Measurements from ENCODE around the gene UBE2G2.
"Not testable (repeated sequence)": the region's sequence is repeated elsewhere in the genome, so short reads cannot be mapped to it uniquely, and the experiment has no call there.

Gene UBE2G2

DNA sequence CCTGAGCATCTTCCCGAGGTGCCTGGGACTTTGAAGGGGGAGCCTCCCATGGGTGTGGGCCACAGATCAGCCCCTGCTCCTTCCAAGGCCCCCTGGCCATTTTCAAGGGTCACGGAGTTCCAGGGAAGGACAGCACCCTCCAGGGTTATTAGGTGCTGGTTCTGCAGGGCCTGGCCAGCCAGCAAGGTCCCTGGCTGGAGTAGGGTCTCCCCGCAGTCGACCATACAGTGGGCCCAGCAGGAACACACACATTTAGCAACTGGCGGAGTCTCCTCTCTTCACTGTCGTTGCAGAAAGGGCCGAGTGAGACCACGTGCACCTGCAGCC is 34.0 kb upstream of the UBE2G2 start:
- DNase-seq, result no peak

- no peak for DNase-seq
These were observed 33.5 kb upstream of the UBE2G2 start for GRCh38 chr21:44834951-44835646.

- DNase-seq, result no peak
These were observed 32.8 kb upstream of the UBE2G2 start for GRCh38 chr21:44834231-44834950.

- DNase-seq, result no peak
These were observed 32.0 kb upstream of the UBE2G2 start for GRCh38 chr21:44833663-44834062.

DNA sequence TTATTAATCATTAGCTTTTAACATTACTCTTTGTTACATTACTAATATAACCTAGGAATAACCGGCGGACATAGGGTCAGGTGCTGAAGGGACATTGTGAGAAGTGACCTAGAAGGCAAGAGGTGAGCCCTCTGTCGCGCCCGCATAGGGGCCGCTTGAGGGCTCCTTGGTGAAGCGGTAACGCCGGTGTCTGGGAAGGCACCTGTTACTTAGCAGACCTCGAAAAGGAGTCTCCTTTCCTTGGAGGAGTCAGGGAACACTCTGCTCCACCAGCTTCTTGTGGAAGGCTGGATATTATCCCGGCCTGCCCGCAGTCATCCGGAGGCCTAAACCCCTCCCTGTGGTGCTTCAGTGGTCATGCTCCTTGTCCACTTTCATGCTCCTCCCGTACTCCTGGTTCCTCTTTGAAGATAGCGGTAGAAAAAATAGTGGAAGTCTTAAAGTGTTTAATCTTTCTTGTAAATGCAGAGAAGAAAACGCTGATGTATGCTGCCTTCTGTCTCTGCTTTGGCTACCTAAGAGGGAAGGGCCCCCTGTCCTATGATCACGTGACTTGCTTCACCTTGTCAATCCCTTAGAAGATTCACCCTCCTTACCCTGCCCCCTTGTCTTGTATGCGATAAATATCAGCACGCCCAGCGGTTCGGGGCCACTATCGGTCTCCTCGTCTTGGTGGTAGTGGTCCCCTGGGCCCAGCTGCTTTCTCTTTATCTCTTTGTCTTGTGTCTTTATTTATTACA is 31.1 kb upstream of the UBE2G2 start:
- not testable (repeated sequence) for DNase-seq

DNA sequence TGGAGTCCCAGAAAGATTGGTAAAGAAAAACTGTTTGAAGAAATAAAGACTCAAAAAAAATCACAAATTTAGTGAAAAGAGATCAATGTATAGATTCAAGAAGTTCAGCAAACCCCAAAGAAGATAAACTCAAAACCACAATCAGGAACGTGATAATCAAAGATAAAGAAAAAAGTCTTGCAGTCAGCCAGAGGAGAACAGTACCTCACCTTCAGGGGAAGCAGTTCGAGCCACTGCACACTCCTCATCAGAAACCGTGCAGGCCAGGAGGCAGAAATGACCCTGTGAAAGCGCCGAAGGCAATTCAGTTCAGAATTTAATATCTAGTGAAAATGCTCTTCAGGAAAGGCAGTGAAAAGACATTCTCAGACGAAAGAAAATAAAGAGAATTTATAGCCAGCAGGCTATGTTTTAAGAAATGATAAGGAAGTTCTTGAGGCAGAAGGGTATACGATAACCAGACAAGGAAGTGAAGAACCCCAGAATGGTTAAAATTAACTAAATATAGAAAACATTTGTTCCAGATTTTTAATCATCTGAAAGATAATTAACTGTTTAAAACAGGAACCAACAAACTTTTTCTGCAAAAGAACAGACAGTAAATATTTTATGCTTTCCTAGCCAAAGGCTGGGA is 29.7 kb upstream of the UBE2G2 start:
- DNase-seq, result no peak

- no peak for DNase-seq
These were observed 28.0 kb upstream of the UBE2G2 start for GRCh38 chr21:44829507-44830092.

DNA sequence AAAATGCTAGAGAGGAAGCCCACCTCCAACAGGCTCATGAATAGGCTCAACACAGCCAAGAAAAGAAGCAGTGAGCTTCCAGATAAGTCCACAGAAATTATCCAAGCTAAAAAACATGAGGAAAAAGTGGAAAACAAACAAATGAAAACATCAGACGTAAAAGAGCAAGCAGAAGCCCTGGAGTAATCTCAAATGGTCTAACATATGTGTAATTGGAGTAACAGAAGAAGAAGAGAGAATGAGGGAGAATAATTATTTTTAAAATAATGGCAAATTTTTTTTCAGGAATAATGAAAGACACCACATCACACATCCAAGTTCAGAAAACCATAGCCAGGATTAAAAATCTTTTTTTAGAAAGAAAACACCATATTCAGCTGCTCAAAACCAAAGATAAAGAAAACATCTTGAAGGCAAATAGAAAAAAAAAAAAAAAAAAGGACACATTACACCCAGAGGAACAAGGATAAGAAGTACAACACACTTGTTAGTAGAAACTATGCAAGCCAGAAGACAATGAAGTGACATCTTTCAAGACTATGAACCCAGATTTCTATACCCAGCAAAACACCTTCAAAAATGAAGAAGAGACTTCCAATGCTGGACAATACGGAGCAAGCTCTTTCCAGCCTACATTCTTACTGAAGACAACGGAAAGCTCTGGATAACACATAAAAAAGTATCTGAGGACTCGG is 26.9 kb upstream of the UBE2G2 start:
- no peak for DNase-seq

- DNase-seq, result no peak
These were observed 21.6 kb upstream of the UBE2G2 start for GRCh38 chr21:44823179-44823660.

GRCh38 chr21:44822484-44823178 is 21.0 kb upstream of the UBE2G2 start:
- DNase-seq, result no peak

- no peak for DNase-seq
These were observed 19.2 kb upstream of the UBE2G2 start for GRCh38 chr21:44820851-44821250.

DNA sequence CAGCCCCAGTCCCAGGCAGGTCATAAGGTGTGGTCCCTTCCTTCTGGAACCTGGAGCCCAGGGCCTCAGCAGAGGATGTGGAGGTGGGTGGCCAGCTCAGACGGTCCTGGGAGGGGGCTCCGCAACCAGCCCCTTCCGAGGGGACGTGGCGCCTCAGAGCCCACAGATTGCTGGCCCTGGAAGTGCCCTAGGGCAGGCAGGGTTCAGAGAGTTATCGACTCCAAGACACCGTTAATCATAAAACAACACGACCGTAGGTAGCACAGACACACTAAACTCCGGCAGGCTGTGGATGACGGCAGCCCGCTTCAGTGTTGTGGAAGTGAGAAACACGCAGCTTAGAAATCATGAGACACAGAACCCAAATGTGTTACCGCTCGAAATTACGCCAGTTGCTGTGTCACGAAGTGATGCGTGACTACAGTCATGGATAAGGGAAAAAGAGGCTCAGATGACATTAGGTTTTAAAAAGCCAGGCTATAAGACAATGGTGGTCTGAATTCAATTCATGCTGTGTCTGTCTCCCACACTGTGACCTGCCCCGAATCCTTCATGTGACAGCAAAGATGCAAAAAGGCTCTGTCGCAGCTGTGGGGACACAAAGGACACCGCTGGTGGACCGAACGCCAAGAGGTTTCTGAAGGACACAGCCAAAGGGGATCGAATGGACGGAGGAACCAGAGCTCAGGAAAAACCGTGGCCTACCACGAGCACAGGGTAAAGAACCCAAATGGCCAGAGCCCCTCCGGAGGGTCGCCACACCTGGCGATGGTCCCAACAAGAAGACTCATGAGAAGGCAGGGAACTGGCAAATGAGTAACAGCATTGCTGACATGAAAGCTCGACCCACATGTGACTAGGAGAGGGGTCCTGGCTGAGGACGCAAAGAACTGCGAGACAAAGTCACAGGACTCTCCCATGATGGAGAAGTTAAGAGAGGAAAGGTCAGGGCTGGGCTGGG is 17.9 kb upstream of the UBE2G2 start:
- no peak for DNase-seq

DNA sequence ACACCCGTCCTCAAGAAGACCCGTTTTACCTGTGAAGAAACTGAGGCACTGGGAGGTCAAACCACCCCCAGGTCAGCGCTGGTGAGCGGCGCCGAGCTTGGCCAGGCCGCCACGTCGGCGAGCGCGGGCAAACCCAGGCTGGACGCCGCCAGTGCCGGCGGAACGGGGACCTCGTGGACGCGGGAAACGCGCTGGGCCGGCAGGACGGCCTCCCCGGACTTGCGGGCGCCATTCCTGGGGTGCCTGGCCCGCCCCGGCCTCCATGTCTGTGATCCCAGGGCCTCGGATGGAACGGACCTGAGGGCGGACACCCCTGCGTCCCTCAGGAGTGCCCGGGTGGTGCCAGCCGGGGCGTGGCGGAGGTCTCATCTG is 17.0 kb upstream of the UBE2G2 start:
- no peak for DNase-seq

GRCh38 chr21:44817914-44818639 is 16.5 kb upstream of the UBE2G2 start, which contains the start of gene SUMO3:
Gene SUMO3, minus strand, starts transcription at chr21:44818062. Its CDS starts 94 bp downstream, at chr21:44817968.
- peak; percentile 89 to 91 for DNase-seq

GRCh38 chr21:44817506-44817880 is 15.9 kb upstream of the UBE2G2 start:
- DNase-seq, result peak; percentile 91 to 93

- no peak for DNase-seq
These were observed 15.3 kb upstream of the UBE2G2 start for GRCh38 chr21:44816761-44817505.

GRCh38 chr21:44815852-44816628 is 14.4 kb upstream of the UBE2G2 start:
- no peak for DNase-seq

DNA sequence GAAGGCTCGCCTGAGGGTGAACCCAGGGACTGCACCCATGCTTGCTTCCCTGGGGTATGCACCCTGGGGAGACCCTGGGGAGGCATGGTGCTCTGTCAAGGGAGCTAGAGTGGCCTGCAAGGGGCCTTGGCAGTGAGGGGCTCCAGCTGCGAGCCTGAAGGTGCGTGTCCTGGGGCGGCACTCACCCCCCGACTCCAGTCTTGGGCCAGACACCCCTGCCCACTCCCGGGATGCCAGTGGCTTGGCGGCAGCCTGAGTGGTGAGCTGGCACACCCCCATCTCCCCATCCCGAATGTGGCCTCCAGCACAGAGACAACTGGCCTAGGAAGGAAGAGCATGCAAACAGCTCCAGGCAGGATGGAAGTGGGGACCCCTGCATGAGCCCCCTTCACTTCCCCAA is 13.6 kb upstream of the UBE2G2 start:
- DNase-seq, result no peak
